GM21786 (cell line): ENCODE measurements around the gene CDC5L.

ENCODE experiments used
- ATAC-seq: cut with Tn5 transposase; IDR thresholded peaks from one replicate; pipeline ENCODE4 v1.9.1; 2021; ENCODE audit not compliant: unreplicated experiment

CDC5L gene

GRCh38 chr6:44410363-44410762 lies 22.9 kb downstream of the CDC5L start:
- ATAC-seq = no peak

- no peak for ATAC-seq
These were observed 23.6 kb downstream of the CDC5L start for GRCh38 chr6:44411141-44411540.

GRCh38 chr6:44415449-44415848 lies 27.9 kb downstream of the CDC5L start:
- no peak for ATAC-seq

GRCh38 chr6:44415873-44416502 lies 28.5 kb downstream of the CDC5L start:
- no peak for ATAC-seq

GRCh38 chr6:44422531-44422930 lies 35.0 kb downstream of the CDC5L start:
- ATAC-seq = no peak

GRCh38 chr6:44423306-44423705 lies 35.8 kb downstream of the CDC5L start:
- no peak for ATAC-seq

- no peak for ATAC-seq
These were observed 38.4 kb downstream of the CDC5L start for GRCh38 chr6:44425951-44426350.

GRCh38 chr6:44428682-44429081 lies 41.2 kb downstream of the CDC5L start:
- no peak for ATAC-seq

- ATAC-seq = no peak
These were observed 42.8 kb downstream of the CDC5L start for GRCh38 chr6:44430326-44430725.

- no peak for ATAC-seq
These were observed 43.7 kb downstream of the CDC5L start for GRCh38 chr6:44431118-44431725.

- no peak for ATAC-seq
These were observed 44.7 kb downstream of the CDC5L start for GRCh38 chr6:44432227-44432626.

- no peak for ATAC-seq
These were observed 45.2 kb downstream of the CDC5L start for GRCh38 chr6:44432726-44433125.

GRCh38 chr6:44435500-44435899 lies 48.0 kb downstream of the CDC5L start:
- ATAC-seq = no peak

GRCh38 chr6:44438827-44439226 lies 51.3 kb downstream of the CDC5L start:
- ATAC-seq = no peak

GRCh38 chr6:44439270-44440045 lies 52.0 kb downstream of the CDC5L start:
- ATAC-seq = no peak

- no peak for ATAC-seq
These were observed 53.8 kb downstream of the CDC5L start for GRCh38 chr6:44441091-44441855.

GRCh38 chr6:44442236-44442635 lies 54.7 kb downstream of the CDC5L start:
- ATAC-seq = no peak

- no peak for ATAC-seq
These were observed 55.4 kb downstream of the CDC5L start for GRCh38 chr6:44442833-44443444.

GRCh38 chr6:44444853-44445252 lies 57.3 kb downstream of the CDC5L start:
- ATAC-seq = no peak

- ATAC-seq = no peak
These were observed 59.3 kb downstream of the CDC5L start for GRCh38 chr6:44446626-44447300.
